Thyroid gland (tissue), 4 donors: ENCODE results near the gene SCUBE3. TPM values are rescaled to one million over a fixed set of nuclear protein-coding genes. Genes with fewer than 3 reads are reported as not detected.
A peak's percentile ranks its signal among the peaks of the same experiment; 100 is the strongest.

Source experiments
- DNase-seq, 2 donors: peaks; one replicate each; pipeline ENCODE4 v3.0.0-alpha.2; 2019
- H3K27ac ChIP-seq, 3 donors: fragments of 200-600 bp; sonication (generic); 1 replicate in 2 of 3; 2 replicates in 1 of 3; pipeline ENCODE4 v1.5.1; 2016 to 2019; ENCODE audit warnings: mild to moderate bottlenecking in 1 of 3, moderate library complexity in 1 of 3
- H3K27me3 ChIP-seq: fragments of 200-600 bp; sonication (generic); one replicate; pipeline ENCODE4 v1.5.1; 2019
- H3K36me3 ChIP-seq, 2 donors: fragments of 200-600 bp; sonication (generic); one replicate each; pipeline ENCODE4 v1.5.1; 2016 to 2019
- H3K4me1 ChIP-seq, 2 donors: fragments of 200-600 bp; sonication (generic); one replicate each; pipeline ENCODE4 v1.5.1; 2017 to 2019
- H3K4me3 ChIP-seq, 3 donors: fragments of 200-600 bp; sonication (generic); replicated peaks in 1 of 3; 1 replicate in 2 of 3; 2 replicates in 1 of 3; pipeline ENCODE4 v1.5.1; 2016; ENCODE audit warnings: mild to moderate bottlenecking in 1 of 3
- H3K9me3 ChIP-seq: fragments of 200-600 bp; sonication (generic); one replicate; pipeline ENCODE4 v1.5.1; 2017
- CTCF ChIP-seq, 6 experiments: fragments of 200-600 bp in 3 of 6; fragments of 450-650 bp in 3 of 6; sonication (generic) in 3 of 6; IDR thresholded peaks; one replicate each; pipeline ENCODE4 v1.5.1; 2016 to 2019; ENCODE audit warnings: antibody characterized with exemption in 6 of 6, mild to moderate bottlenecking in 2 of 6, inconsistent platforms in 1 of 6, moderate library complexity in 1 of 6
- POLR2A ChIP-seq, 2 donors: fragments of 450-650 bp; IDR thresholded peaks; one replicate each; pipeline ENCODE4 v1.6.1; 2017; ENCODE audit warnings: antibody characterized with exemption in 2 of 2, mild to moderate bottlenecking in 2 of 2, moderate library complexity in 1 of 2
- WGBS, 2 donors: methylation state at CpG; one replicate each; pipeline ENCODE4 v1.1.5; 2017; 5-methylcytosine and 5-hydroxymethylcytosine counted together
- intact Hi-C: fragments of 100-400 bp; cut with DNase I; formaldehyde crosslinking; loops from one replicate; pipeline ENCODE4 v1.15.1; 2023
- total RNA-seq, 4 donors: library from RNA; depleted of rRNA; stranded (reverse); fragments of >200 nt; gene quantifications; one replicate each; pipeline ENCODE4 v1.2.3, GENCODE V29; 2016

Gene SCUBE3
- total RNA-seq, 4 donors from 2014 or later, result 45.5 to 119 (median 66.3) TPM

DNA sequence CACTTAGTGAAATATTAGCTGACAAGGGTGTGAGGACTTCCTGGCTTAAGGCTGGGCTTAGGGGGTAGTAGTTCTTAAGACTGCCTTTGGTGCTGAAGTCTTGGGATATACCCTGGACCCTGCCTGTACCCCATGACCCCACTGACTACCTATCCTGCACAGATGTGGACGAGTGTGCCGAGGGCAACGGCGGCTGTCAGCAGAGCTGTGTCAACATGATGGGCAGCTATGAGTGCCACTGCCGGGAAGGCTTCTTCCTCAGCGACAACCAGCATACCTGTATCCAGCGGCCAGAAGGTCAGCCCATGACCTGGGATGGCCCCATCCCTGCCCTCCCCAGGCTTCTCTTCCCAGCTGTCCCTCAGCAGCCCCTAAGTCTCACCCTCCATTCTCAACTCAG, 17.8 kb downstream of the SCUBE3 start:
- no peaks in the 10 kb centered on the region for H3K27me3 ChIP-seq
- intact Hi-C loops, result no loop called here
- peaks cover 19 to 36% of the 10 kb centered on the region in 2 donors for H3K4me1 ChIP-seq
- WGBS, 2 donors, result 93 to 97% methylated on average over 7 of the region's 7 CpGs
- TF ChIP-seq CTCF (IDR thresholded peaks at IDR 0.05), result no peak
- TF ChIP-seq POLR2A (IDR thresholded peaks at IDR 0.05), result no peak
- H3K27ac ChIP-seq, result peak overlapping the region in 2 of 3 donors; percentile 4 to 52
- no peaks in the 10 kb centered on the region for H3K9me3 ChIP-seq
- H3K36me3 ChIP-seq, result peaks cover 0 to 4% of the 10 kb centered on the region in 2 donors
- H3K4me3 ChIP-seq, result no peak overlapping the region
- DNase-seq, result no peak

DNA sequence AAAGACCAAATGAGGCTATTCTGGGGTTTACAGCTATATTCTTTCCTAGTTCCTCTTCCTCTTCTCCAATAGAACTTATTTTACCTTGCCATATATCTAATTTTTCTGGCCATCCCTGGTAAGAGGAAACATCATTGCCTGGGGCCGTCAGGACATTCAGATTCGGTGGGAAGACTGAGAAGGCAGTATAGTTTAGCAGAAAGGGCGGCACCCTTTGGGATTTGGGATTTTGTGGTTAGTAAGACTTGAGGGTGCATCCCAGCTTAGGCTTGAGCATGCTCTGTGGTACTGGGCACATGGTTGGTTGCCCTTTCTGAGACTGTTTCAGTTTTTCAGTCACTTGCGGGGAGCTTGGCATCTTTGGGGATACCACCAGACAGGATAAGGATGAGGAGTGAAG, 21.1 kb downstream of the SCUBE3 start:
- TF ChIP-seq CTCF (IDR thresholded peaks at IDR 0.05) (no peak), POLR2A (IDR thresholded peaks at IDR 0.05) (no peak)
- H3K9me3 ChIP-seq, result no peaks in the 10 kb centered on the region
- peak overlapping the region in 2 of 3 donors; percentile 68 to 84 for H3K27ac ChIP-seq
- peaks cover 0 to 4% of the 10 kb centered on the region in 2 donors for H3K36me3 ChIP-seq
- intact Hi-C loops, result no loop called here
- 70 to 84% methylated on average over 4 of the region's 4 CpGs for WGBS, 2 donors
- DNase-seq, result no peak
- H3K27me3 ChIP-seq, result no peaks in the 10 kb centered on the region
- no peak overlapping the region for H3K4me3 ChIP-seq
- peaks cover 53 to 68% of the 10 kb centered on the region in 2 donors for H3K4me1 ChIP-seq

DNA sequence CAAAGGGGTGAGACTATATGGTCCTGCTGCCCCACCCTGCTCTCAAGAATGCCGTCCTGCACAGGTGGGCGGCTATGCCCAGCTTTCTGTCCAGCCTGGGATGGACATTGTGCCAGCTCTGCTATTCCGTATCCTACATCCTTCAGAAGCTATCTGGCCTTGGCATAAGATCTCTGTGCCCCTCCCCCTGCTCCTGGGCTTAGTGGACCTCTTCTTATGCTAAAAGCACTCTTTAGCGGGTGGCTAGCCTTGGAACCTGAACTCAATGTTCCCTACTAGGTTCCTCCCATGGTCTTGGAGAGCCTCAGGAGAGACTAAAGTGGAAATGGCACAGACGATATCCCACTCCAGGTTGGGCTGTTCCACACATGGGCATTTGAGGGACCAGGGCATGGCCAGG, 22.5 kb downstream of the SCUBE3 start:
- DNase-seq, result peak; percentile 92 to 98
- no peaks in the 10 kb centered on the region for H3K9me3 ChIP-seq
- H3K27ac ChIP-seq, result peak overlapping the region; percentile 70 to 84 (median 82)
- TF ChIP-seq CTCF (IDR thresholded peaks at IDR 0.05) (no peak), POLR2A (IDR thresholded peaks at IDR 0.05) (peak in 1 of 2 donors; percentile 38)
- intact Hi-C loops, result no loop called here
- H3K4me1 ChIP-seq, result peaks cover 46 to 66% of the 10 kb centered on the region in 2 donors
- 42 to 53% methylated on average over 4 to 5 of the region's 5 CpGs for WGBS, 2 donors
- H3K36me3 ChIP-seq, result peaks cover 0 to 4% of the 10 kb centered on the region in 2 donors
- no peak overlapping the region for H3K4me3 ChIP-seq
- no peaks in the 10 kb centered on the region for H3K27me3 ChIP-seq

- Histone ChIP-seq H3K27me3 (no peaks in the 10 kb centered on the region), H3K4me3 (no peak overlapping the region), H3K9me3 (no peaks in the 10 kb centered on the region), H3K4me1 (peaks cover 52 to 71% of the 10 kb centered on the region in 2 donors), H3K36me3 (peaks cover 0 to 11% of the 10 kb centered on the region in 2 donors), H3K27ac (peak overlapping the region; percentile 70 to 84 (median 82))
- WGBS, 2 donors, result 47 to 49% methylated on average over 3 of the region's 3 CpGs
- no peak for TF ChIP-seq CTCF (IDR thresholded peaks at IDR 0.05)
- no peak for TF ChIP-seq POLR2A (IDR thresholded peaks at IDR 0.05)
- DNase-seq, result peak; percentile 57 to 61
- intact Hi-C loops, result no loop called here
Observed at GRCh38 chr6:35237476-35237875, 23.7 kb downstream of the SCUBE3 start.

DNA sequence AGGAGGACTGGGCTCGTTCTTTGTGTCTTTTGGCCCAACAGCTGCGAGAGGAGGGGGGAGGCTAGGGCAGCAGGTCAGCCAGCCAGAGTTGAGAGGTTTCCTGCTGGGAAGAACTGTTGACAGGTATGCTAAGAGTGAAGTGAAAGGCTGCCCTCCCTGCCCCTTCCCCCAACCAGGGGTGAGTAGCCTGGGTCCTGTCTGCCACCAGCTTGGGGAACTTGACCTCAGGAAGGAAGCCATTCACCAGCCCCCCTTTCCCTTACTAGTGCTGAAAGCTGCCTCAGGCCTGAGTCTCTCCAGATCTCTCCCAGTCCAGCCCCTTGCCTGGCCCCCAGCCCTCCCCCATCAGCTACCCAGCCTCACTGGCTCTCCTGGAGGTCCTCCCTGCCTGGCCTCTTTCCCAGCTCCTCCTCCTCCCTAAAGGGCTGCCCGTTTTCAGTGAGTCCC, 25.1 kb downstream of the SCUBE3 start:
- peak; percentile 82 to 90 for DNase-seq
- Histone ChIP-seq H3K9me3 (no peaks in the 10 kb centered on the region), H3K4me3 (no peak overlapping the region), H3K27me3 (no peaks in the 10 kb centered on the region), H3K4me1 (peaks cover 52 to 72% of the 10 kb centered on the region in 2 donors), H3K27ac (peak overlapping the region; percentile 70 to 84 (median 82)), H3K36me3 (peaks cover 0 to 21% of the 10 kb centered on the region in 2 donors)
- TF ChIP-seq POLR2A (IDR thresholded peaks at IDR 0.05) (peak in 1 of 2 donors; percentile 15), CTCF (IDR thresholded peaks at IDR 0.05) (no peak)
- intact Hi-C loops, result no loop called here
- WGBS, 2 donors, result 5 to 22% methylated on average over 3 of the region's 3 CpGs
